ENCODE data around the gene INTS2.

Gene INTS2

DNA sequence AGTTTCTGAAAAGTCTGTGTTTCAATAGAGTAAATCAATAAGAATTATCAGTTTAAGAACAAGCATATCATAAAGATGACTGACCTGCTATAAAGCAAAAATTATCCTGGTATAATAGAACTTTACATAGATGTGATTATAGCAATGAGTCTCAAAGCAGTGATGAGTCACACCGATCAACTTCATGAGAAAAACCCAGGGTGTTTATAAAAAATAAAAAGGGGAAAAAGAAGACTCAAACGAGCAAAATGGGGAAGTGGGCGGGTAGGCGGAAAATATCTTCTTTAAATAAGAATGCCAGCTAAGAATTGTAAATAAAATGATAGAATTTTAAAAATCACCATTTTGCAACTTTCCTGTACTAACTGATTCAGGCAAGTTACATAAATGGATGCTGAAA, 111.2 kb downstream of the INTS2 start:
- DNase-seq = no peak

- DNase-seq = peak; percentile 19
Observed at GRCh38 chr17:61815863-61816503, 111.8 kb downstream of the INTS2 start.

Measured in kidney glomerular epithelial cell (primary cell).